Stimulated activated CD8-positive, alpha-beta memory T cell treated with anti-CD3 and anti-CD28 coated beads, Interleukin-7, amount 100 ng/mL, for 4 hours (primary cell): ENCODE measurements around the gene TRDN.
"Not testable (repeated sequence)": the region's sequence is repeated elsewhere in the genome, so short reads cannot be mapped to it uniquely, and the experiment has no call there.

Experiments used
- DNase-seq, 2 donors: peaks; one replicate each; pipeline ENCODE4 v3.0.0-alpha.2; 2020; ENCODE audit warnings: low read depth in 2 of 2

TRDN gene

DNA sequence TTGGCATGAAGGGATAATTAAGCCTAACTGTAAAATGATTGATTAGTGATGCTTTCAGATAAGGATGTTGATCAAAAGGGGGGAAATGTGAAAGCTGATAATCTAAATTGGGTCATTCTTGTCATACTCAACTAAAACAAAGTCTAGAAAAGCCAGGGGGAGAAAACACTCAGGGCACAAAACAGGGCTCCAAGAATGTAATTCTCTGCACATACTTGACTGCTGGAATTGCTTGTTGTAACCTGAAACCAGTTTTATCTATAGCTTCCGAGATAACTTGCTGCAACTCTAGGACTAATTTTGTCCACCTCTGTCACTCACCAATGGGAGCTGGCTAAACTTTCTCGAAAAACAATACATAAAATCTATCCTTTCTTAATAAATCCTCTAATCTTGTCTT is 330.4 kb downstream of the TRDN start:
- no peak for DNase-seq

DNA sequence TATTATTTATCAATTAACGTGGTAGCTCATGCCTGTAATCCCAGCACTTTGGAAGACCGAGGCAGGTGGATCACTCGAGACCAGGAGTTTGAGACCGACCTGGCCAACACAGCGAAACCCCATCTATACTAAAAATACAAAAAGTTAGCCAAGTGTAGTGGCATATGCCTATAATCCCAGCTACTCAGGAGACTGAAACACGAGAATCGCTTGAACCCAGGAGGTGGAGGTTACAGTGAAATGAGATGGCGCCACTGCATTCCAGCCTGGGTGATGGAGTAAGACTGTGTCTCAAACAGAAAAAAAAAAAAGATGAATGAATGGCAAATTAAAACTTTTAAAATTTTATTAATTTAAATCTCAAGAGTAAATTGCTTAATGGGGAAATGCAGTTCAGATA is 341.1 kb downstream of the TRDN start:
- DNase-seq = no peak

DNA sequence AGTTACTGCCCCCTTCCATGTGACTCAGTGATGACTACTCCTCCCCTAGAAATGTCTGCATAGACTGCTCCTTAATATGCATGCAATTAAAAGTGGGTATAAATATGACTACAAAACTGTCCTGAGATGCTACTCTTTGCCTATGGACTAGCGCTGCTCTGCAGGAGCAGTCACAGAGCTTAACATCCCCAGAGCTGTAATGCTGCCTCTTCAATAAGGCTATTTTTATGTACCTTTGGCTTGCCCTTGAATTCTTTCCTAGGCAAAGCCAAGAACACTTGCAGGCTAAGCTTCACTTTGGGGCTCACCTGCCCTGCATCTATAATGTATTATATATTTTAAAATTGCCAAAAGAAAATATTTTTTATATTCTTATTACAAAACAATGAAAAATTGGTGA is 341.6 kb downstream of the TRDN start:
- no peak for DNase-seq

DNA sequence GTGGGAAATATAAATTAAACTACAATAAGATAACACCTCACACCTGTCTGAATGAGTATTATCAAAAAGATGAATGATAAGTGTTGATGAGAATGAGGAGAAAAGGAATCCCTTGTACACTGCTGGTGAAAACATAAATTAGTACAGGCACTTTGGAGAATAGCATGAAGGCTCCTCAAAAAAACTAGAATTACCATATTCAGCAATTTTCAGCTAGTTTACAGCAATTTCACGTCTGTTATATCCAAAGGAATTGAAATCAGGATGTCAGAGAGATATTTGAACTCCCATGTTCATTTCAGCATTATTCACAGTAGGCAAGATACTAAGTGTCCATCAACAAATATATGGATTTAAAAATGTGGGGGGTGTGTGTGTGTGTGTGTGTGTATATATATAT is 348.1 kb downstream of the TRDN start:
- DNase-seq = no peak

DNA sequence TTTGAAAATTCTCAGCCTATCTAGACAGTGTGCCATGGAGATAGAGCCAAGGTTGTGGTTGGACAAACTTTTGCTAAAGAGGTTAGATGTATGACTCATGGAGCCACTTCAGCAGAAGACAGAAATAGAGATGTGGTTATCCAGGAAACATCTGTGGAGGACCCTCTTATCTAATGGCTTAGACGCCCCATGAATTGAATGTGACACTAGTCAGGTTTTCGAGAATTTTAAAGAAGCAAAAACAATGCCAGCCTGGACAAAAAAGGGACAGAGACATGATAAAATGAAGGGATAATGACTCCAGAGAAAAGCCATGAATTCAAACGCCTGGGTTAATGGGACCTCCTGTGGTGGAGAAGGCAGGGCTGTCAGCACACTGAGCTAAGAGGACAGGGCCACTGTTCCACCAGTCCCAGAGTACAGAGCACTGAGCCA is 360.2 kb downstream of the TRDN start:
- DNase-seq = no peak

DNA sequence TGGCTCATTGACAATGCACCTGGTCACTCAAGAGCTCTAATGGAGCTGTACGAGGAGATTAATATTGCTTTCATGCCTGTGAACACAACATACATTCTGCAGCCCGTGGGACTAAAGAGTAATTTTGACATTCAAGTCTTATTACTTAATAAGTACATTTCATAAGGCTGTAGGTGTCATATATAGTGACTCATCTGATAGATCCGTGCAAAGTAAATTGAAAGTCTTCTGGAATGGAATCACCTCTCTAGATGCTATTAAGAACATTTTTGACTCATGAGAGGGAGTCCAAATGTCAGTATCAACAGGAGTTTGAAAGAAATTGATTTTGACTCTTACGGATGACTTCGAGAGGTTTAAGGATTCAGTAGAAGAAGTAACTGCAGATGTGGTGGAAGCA is 372.8 kb downstream of the TRDN start:
- DNase-seq = no peak

DNA sequence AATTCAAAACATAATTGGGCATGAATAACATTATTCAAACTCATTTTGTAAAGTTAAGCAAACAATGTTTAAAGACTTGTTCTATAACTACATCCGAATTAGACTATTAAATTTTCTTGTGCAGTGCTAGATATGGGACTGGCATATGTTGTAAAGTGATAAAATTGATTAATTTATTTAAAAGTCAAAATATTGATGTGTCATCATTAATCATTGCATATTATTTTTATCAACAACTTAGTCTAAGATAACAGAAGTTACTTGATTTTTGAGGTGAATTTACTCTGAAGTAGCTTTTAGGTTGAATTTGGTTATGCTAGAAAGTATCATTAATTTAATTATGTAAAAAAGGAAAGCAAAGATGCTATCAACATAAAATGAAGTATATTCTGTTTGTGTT is 396.1 kb downstream of the TRDN start:
- DNase-seq = no peak

DNA sequence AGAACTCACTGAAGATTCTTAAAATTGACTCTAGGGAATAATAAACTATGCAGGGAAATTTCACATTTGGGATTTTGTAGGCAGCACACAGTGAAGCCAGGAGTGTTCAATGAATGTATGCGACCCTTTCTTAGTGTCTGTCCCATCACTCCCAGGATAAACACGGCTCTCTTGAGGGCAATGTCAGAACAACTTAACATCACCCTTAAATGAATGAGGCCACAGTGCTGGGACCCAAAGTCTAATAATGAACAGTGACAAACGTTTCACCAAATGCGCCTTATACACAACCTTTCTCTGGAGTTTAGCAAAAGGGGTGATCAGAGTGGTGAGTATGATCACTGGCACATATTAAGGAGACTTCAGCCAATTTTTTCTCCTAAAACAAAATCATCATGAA is 403.4 kb downstream of the TRDN start:
- DNase-seq = no peak

DNA sequence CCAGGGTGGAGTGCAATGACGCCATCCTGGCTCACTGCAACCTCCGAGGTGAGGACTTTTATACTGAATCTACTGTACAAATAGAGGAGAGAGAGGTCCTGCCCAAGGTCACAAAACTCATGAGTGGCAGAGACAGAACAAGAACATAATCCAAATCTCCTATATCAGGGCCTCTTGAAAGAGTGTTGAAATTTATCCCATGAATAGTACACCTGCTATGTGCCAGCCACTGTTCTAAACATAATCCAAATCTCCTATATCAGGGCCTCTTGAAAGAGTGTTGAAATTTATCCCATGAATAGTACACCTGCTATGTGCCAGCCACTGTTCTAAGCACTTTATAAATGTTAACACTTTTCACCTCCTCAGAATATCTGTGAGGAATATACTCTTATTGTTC is 409.0 kb downstream of the TRDN start:
- not testable (repeated sequence) for DNase-seq

DNA sequence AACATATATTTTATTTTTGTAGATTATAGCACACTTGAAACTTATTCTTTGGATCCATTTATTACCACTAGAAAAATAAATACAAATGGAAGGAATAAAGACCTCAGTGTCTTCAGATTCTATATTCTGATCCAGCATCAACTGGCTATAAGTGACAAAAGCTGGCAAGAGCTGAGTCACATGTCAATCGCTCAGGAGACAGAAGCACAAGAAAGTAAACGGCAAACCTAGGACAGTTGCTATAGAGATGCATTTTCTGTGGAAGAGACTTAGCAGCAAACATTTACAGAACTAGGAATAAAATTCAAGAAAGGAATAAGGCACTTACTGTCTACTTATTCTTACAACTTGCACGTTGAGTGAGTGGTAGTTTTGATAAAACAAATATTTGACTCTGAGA is 410.4 kb downstream of the TRDN start:
- DNase-seq = no peak

DNA sequence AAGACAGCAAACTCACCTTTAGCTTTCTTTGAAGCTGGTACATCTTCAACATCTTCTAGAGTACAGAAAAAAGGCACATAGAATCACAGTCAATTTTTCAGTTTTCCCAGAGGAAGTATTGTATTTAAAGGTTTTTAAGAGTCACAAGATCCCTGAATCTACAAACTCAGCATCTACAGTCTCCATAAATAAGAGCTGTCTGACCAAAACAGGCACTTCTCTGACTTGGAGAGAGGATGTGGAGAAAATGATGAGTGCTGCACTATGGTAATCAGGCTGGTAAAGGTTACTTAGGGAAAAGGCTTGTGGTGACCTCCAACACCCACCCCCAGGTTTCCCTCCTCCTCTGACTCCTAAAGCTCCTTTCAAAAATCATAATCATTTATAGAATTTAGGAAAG is 412.7 kb downstream of the TRDN start:
- no peak for DNase-seq

DNA sequence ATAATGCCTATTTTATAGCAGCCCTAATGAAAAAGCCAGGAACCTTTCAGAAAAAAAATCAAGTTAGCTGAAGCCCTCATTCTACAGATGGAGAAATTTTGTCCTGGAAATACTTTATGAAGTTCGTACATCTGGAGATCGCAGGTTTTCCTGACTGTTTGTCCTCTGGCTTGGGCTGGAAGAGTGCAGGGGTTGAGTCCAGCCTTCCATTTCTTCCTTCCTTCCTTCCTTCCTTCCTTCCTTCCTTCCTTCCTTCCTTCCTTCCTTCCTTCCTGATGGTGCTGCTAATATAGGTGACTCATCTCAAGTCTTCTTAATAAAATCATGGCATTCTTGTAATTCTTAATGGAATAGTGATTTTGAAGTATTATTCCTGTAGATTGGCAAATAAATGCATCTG is 413.3 kb downstream of the TRDN start:
- no peak for DNase-seq

DNA sequence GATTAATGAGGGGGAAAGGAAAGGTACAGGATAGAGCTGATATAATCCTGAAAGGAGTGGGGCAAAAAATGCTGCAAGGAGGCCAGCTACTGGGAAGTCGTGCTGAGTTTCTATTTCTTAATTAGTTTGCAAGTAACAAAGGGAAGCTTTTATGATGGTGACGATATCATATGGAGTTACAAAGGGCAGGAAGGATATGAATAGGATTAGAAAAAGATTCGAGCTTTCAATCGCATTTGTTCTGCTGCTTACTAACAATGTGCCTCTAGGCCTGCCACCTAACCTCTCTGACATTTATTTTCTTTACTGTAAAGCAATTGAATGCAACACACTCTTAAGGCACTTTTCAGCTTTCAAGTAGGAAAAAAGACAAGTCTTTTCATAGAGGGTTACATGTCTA is 421.5 kb downstream of the TRDN start:
- no peak for DNase-seq

DNA sequence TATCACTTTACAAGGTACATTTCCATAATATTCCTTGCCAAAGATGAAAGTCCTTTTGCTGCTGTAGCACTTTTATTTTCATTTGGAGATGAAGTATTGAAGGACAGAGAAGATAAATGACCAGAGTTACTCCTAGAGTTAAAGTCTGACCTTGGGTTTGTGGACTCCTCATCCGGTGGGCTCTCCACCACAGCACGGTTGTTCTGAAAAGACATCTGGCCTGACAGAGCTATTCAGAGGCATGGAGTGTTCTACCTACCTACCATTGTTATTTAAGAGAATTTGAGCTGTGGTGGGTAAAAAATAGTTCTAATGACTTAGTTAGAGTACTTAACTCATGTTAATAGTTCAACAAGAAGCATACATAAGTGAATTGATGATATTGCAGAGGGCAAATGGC is 422.3 kb downstream of the TRDN start:
- DNase-seq = no peak

DNA sequence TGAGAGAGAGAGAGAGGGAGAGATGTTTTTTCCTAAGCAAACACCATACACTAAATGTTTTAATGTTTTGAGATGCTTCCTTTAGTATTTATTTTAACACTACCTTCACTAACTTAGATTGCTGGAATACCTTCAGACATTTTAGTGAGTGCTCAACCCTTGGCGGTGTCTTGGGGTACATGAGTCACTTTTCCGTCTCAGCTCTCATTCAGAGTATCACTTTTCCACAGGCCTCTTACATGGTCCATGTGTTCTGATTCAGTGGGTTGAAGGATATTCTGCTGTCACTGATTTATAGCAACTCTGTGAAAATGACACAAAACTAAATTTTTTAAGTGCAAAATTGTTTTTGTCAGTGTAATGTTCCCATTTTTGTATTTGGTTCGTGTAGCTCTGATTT is 422.8 kb downstream of the TRDN start:
- DNase-seq = no peak

DNA sequence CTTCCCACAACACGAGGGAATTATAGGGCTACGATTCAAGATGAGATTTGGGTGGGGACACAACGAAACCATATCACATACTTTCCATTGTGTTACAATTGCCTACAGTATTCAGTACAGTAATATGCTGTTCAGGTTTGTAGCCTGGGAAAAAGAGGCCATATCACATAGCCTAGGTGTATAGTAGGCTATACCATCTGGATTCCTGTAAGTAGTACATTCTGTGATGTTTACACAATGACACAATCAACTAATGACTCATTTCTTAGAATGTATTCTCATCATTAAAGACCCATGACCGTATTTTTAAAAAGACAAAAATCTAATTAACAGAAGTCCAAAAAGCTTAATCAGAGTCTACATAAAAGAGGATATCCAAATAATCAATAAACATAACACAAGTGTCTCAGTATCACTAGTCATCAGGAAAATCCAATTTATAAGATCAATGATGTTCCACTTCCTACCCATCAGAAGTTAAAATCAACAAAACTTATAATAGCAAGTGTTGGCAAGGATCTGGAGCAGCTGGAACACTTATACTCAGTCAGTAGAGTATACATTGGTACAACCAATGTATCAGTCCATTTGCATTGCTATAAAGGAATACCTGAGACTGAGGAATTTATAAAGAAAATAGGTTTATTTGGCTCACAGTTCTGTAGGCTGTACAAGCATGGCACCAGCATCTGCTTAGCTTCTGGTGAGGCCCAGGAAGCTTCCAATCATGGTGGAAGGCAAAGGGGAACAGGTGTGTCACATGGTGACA is 424.8 kb downstream of the TRDN start:
- DNase-seq = no peak

DNA sequence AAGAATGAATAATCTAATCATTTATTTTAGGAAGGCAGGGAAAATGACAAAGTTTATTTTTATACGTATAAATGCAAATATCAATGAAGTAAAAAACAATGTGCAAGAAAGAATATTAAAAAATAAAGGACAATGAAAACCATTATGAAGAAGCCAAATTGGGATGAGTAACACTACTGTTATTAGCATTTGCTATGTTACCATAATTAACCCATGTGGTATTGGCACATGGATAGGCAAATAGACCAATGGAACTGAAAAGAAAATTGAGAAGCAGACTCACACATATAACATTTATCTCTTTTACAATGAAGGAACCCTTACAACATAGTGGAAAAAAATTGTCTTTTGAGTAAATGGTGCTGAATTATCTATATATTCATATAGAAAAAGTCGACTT is 426.1 kb downstream of the TRDN start:
- DNase-seq = no peak

DNA sequence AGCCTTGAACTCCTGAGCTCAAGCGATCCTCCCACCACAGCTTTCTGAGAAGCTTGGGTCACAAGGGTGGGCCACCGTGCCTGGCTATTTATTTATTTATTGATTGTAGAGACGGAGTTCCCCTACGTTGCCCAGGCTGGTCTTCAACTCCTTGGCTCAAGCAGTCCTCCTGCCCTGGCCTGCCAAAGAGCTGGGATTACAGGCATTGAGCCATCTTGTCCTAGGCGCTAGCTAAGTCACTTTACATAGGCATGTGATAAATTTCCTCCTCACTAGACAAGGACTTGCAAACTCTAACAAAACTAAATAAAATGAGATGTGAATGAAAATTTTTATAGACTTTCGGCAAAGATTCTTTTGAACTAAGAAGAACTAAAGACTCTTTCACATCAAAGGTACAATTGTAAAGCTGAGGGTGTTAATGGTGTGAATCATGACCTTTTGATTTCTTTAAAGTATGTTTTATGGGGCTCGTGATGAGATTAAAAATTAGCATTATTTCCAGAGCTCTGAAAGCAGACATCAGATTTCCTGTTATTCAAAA is 428.7 kb downstream of the TRDN start:
- no peak for DNase-seq

DNA sequence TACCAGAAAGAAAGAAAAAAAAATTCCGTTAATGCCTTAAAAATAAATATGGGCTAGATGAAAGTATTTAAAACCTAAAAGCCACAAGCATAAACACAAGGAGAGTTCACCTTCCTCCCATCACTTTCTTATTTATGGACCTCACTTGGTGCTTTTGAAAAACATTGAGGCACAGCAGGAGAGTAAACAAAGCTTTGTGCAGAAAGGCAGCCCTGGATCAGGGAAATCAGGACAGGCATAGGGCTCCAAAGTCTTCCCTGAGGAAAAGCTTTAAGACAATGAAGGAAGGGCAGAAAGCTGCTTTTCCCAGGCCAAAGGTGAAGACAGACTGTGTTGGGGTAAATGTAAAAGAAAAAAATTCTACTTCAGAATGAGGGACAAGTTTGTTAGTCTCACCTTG is 432.8 kb downstream of the TRDN start:
- DNase-seq = no peak

DNA sequence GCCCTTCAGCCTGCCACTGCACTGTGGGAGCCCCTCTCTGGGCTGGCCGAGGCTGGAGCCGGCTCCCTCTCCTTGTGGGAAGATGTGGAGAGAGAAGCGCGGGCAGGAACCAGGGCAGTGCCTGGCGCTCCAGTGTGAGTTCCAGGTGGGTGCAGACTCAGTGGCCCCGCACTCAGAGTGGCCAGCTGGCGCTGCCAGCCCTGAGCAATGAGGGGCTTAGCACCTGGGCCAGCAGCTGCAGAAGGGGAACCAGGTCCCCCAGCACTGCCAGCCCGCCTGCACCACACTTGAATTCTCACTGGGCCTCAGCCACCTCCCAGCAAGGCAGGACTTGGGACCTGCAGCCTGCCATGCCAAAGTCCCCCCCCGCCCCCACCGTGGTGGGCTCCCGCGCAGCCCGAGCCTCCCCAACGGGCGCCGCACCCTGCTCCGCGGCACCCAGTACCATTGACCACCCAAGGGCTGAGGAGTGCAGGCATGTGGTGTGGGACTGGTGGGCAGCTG is 434.8 kb downstream of the TRDN start:
- DNase-seq = no peak

DNA sequence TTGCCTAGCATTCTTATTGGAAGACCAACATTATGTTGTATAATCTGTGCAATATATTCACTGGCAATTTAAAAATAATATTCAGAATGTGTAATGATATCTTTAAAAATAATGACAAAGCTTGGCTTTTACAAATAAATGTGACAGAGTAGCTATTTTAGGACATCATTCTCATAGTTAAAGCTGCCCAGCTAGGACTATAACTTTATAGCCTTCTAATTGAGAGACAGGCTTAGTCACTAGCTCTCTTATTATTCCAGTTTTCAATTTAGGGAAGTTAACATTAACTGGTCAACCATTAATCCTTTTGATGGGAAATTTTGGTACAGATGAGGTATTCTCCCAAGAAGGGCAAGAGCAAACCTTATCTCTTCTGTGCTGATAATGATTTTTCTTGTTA is 443.5 kb downstream of the TRDN start:
- no peak for DNase-seq

DNA sequence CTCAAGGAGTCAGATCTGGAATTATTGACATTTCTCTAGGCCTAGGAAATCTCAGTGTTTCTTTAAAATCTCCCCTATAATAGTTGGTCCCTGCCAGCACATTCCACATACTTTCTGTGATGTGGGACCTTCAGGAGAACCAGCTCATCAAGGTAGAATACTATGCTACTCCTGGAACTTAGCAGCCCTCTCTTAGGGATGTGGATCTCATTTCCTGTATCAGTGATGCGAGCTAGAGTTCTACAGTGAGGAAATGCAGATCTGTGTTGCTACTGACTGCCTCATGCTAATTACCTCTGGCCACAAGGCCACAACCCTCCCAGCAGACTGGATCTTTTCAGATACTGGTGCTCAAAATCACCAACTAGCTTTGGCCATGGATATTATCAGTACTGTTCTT is 446.9 kb downstream of the TRDN start:
- DNase-seq = no peak

DNA sequence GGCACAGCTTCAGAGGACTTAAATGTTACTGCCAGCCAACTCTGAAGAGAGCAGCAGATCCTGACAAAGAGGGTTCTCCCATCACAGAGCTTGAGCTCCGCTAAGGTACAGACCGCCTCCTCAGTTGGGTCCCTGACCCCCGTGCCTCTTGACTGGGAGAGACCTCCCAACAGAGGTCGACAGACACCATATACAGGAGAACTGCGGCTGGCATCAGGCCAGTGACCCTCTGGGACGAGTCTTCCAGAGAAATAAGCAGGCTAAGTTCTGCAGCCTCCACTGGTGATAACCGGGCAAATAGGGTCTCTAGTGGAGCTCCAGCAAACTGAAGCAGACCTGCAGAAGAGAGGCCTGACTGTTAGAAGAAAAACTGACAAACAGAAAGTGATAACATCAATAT is 453.8 kb downstream of the TRDN start:
- no peak for DNase-seq

DNA sequence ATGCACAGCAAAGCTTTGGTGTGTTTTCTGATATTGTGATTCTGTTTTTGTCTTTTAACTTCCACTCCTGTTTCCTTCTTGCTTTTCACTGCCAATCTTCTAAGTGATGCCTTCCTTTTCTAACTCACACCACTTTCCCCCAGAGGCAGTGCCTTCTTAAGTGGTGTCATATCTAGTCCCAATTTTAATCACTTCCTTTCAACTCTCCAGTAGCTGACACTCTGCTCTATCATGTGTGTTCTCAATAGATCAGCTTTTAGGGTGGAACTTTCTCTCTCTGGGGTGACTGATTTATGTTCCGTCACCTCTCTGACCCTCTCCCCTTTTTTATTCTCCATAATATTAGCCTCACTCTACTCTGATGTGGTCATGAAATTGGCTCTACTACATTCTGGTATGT is 460.0 kb downstream of the TRDN start:
- DNase-seq = no peak
